DND-41 (cell line): ENCODE measurements around the gene HIGD1B.

ENCODE experiments used
- CTCF ChIP-seq: IDR thresholded peaks from 2 replicates; pipeline ENCODE4 v1.5.1; 2012; ENCODE audit warnings: borderline replicate concordance, low read length, moderate library complexity, mild to moderate bottlenecking; ENCODE audit not compliant: poor library complexity, severe bottlenecking; ENCODE audit errors: extremely low read depth
- EZH2 ChIP-seq: IDR thresholded peaks from 3 replicates; pipeline ENCODE4 v1.6.1; 2012; ENCODE audit warnings: borderline replicate concordance, low read depth, mild to moderate bottlenecking, moderate library complexity, low read length, inconsistent platforms; ENCODE audit not compliant: severe bottlenecking

- TF ChIP-seq CTCF (no peak), EZH2 (no peak)
These were observed 49.3 kb upstream of the HIGD1B start for GRCh38 chr17:44798356-44798755.
